ENCODE data around the gene GDPD4. TPM values are rescaled to one million over a fixed set of nuclear protein-coding genes. Genes with fewer than 3 reads are reported as not detected.

GDPD4 gene
- total RNA-seq, 4 donors from 2014 or later: not detected

DNA sequence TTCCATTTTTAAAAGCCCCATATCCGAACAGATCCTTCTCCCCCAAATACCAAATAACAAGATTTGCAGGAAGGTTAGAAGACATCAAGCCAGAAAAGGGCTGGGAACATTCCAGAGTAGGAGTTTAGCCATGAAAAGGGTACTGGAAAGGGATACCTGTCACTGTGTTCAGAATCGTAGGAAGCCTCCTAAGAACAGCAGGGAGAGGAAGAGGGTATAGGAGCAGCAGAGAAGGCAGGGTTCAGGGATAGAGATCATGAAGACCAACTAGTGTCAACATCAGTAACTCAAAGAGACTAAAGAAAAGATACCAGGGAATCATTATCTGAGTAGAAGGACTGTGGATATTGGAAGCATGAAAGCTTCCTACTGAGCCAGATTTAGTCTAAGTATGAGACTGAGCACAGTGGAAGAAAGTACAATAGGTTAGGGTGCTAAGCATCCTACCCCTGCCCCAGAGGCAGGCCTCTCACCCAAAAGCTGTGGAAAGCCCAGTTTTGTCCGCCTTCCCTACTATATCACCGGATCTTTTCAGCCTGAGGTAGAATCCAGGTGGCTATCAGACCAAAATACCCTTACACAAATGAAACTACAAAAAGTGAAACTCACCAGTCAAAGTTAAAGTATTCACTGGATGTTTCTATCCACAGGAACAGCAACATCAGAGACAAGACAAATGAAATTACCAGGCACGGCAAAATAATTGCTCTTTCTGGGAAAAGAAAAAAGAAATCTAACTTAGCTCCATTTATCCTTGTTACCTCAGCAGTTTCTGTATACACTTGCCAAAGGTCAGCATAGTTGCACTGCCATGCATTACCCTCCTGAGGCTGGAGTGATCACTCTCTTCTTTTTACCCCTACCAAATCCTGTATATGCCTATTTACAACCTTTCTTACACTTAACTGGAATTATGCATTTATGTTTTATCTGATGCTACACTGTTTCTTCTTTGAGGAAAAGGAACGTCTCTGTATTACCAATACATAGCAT is 16.7 kb downstream of the GDPD4 start:
- Histone ChIP-seq H3K9me3 (no peaks in the 10 kb centered on the region), H3K36me3 (no peaks in the 10 kb centered on the region), H3K27ac (no peak overlapping the region), H3K4me1 (no peaks in the 10 kb centered on the region), H3K27me3 (no peaks in the 10 kb centered on the region), H3K4me3 (no peak overlapping the region)
- ATAC-seq (no peak), DNase-seq (no peak)
- in situ Hi-C loops (cut with MboI; ENCODE audit: low sequenced_read_pairs in 4 of 4): no loop called here
- intact Hi-C loops (cut with DNase I; ENCODE audit: low total_unique reads): no loop called here
- TF ChIP-seq, protein P1, sequence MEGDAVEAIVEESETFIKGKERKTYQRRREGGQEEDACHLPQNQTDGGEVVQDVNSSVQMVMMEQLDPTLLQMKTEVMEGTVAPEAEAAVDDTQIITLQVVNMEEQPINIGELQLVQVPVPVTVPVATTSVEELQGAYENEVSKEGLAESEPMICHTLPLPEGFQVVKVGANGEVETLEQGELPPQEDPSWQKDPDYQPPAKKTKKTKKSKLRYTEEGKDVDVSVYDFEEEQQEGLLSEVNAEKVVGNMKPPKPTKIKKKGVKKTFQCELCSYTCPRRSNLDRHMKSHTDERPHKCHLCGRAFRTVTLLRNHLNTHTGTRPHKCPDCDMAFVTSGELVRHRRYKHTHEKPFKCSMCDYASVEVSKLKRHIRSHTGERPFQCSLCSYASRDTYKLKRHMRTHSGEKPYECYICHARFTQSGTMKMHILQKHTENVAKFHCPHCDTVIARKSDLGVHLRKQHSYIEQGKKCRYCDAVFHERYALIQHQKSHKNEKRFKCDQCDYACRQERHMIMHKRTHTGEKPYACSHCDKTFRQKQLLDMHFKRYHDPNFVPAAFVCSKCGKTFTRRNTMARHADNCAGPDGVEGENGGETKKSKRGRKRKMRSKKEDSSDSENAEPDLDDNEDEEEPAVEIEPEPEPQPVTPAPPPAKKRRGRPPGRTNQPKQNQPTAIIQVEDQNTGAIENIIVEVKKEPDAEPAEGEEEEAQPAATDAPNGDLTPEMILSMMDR (IDR thresholded peaks at IDR 0.05 in 4 of 5, conservative IDR thresholded peaks at IDR 0.05 in 1 of 5): no peak
- TF ChIP-seq POLR2A (IDR thresholded peaks at IDR 0.05): no peak

DNA sequence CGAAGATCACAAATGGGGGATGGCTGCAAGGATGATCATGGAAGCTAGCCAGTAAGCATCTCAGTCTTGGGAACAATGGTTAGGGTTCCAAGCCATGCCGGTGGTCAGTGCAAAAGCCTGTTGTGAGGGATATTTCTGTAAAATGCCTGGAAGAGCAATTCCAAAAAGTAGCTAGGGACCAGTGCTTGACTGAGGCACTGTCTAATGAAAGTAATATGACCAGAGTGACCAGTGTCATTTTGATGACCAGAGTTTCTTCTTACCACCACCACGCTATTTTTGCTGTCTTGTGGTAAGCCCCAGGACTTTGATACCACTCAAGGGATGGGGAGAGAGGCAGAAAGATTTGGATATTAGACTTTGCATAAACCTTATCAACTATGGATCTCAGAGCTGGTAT is 18.4 kb downstream of the GDPD4 start:
- TF ChIP-seq, protein P1 (IDR thresholded peaks at IDR 0.05 in 4 of 5, conservative IDR thresholded peaks at IDR 0.05 in 1 of 5): no peak
- TF ChIP-seq POLR2A (IDR thresholded peaks at IDR 0.05): no peak
- Histone ChIP-seq H3K27ac (no peak overlapping the region), H3K27me3 (no peaks in the 10 kb centered on the region), H3K9me3 (no peaks in the 10 kb centered on the region), H3K4me3 (no peak overlapping the region), H3K36me3 (no peaks in the 10 kb centered on the region), H3K4me1 (no peaks in the 10 kb centered on the region)
- intact Hi-C loops (cut with DNase I; ENCODE audit: low total_unique reads): no loop called here
- DNase-seq: no peak
- in situ Hi-C loops (cut with MboI; ENCODE audit: low sequenced_read_pairs in 4 of 4): no loop called here
- no peak for ATAC-seq

- no peak overlapping the region for H3K27ac ChIP-seq
- intact Hi-C loops (cut with DNase I; ENCODE audit: low total_unique reads): no loop called here
- H3K4me3 ChIP-seq: no peak overlapping the region
- H3K9me3 ChIP-seq: no peaks in the 10 kb centered on the region
- ATAC-seq (no peak), DNase-seq (no peak)
- TF ChIP-seq, protein P1 (IDR thresholded peaks at IDR 0.05 in 4 of 5, conservative IDR thresholded peaks at IDR 0.05 in 1 of 5): no peak
- no peak for TF ChIP-seq POLR2A (IDR thresholded peaks at IDR 0.05)
- H3K4me1 ChIP-seq: no peaks in the 10 kb centered on the region
- H3K27me3 ChIP-seq: no peaks in the 10 kb centered on the region
- H3K36me3 ChIP-seq: no peaks in the 10 kb centered on the region
- in situ Hi-C loops (cut with MboI; ENCODE audit: low sequenced_read_pairs in 4 of 4): no loop called here
Measured at GRCh38 chr11:77278595-77279506, 22.6 kb downstream of the GDPD4 start.

DNA sequence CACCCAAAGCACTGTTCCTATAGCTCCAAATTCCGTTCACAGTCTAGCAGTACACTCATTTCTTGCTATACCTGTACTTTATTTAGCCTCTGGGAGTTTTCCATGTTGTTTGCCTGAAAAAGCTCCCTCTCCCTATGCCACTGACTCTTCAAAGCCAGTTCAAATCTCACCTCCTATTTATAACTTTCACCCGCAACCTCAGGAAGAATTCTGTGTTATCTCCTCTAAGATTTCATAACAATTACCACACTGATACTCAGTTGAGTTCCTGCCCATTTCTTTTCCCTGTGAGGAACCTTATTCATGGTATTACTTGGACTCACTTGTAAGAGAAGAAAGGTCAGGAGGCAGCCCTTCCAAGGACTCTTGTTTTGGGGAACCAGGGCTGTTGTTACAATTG is 25.2 kb downstream of the GDPD4 start:
- no peak for ATAC-seq
- in situ Hi-C loops (cut with MboI; ENCODE audit: low sequenced_read_pairs in 4 of 4): no loop called here
- TF ChIP-seq, protein P1 (IDR thresholded peaks at IDR 0.05 in 4 of 5, conservative IDR thresholded peaks at IDR 0.05 in 1 of 5): no peak
- TF ChIP-seq POLR2A (IDR thresholded peaks at IDR 0.05): no peak

More for the DNA sequence above, 25.2 kb downstream of the GDPD4 start:
- Histone ChIP-seq H3K27ac (no peak overlapping the region), H3K4me3 (no peak overlapping the region), H3K4me1 (no peaks in the 10 kb centered on the region), H3K9me3 (no peaks in the 10 kb centered on the region), H3K27me3 (no peaks in the 10 kb centered on the region), H3K36me3 (no peaks in the 10 kb centered on the region)
- intact Hi-C loops (cut with DNase I; ENCODE audit: low total_unique reads): no loop called here
- no peak for DNase-seq
